Fibroblast of lung (primary cell): ENCODE data around the gene GRAMD2B.

ENCODE experiments used
- CTCF ChIP-seq, 2 donors: IDR thresholded peaks in 1 of 2; conservative IDR thresholded peaks in 1 of 2; 1 replicate in 1 of 2; 2 replicates in 1 of 2; pipeline ENCODE4 v1.5.1; 2011 to 2012; ENCODE audit warnings: low read length in 2 of 2, control low read depth in 1 of 2, inconsistent platforms in 1 of 2, low read depth in 1 of 2, mild to moderate bottlenecking in 1 of 2
- EZH2 ChIP-seq: IDR thresholded peaks from 2 replicates; pipeline ENCODE4 v1.5.1; 2012; ENCODE audit warnings: low read length, control low read depth, mild to moderate bottlenecking; ENCODE audit errors: missing control alignments

- no peak for TF ChIP-seq CTCF (conservative IDR thresholded peaks at IDR 0.05 in 1 of 2, IDR thresholded peaks at IDR 0.05 in 1 of 2; ENCODE audit: low read depth in 1 of 2, low read length in 2 of 2)
- no peak for TF ChIP-seq EZH2
Measured at GRCh38 chr5:126499278-126499677, 76.1 kb downstream of the GRAMD2B start.
